Kidney epithelial cell (primary cell): Measurements from ENCODE around the gene RIPOR3. TPM values are rescaled to one million over a fixed set of nuclear protein-coding genes. Genes with fewer than 3 reads are reported as not detected.

ENCODE experiments used
- DNase-seq: peaks from one replicate; pipeline ENCODE4 v3.0.0-alpha.2; 2010; ENCODE audit warnings: low read depth
- H3K27me3 ChIP-seq: 2 replicates; pipeline ENCODE4 v1.6.0; 2011; ENCODE audit warnings: low read length; ENCODE audit not compliant: control insufficient read depth, insufficient read depth
- H3K36me3 ChIP-seq: 2 replicates; pipeline ENCODE4 v1.5.1; 2011; ENCODE audit warnings: low read length; ENCODE audit not compliant: control insufficient read depth, insufficient read depth
- H3K4me3 ChIP-seq: 2 replicates; pipeline ENCODE4 v1.5.1; 2011; ENCODE audit warnings: low read depth, mild to moderate bottlenecking, control low read depth, low read length
- total RNA-seq: library from RNA; depleted of rRNA; stranded (reverse); fragments of >200 nt; gene quantifications from 2 replicates; pipeline ENCODE4 v1.2.3, GENCODE V29; 2015
- TF ChIP-seq, protein P1 (sequence below): IDR thresholded peaks from 2 replicates; pipeline ENCODE4 v1.5.1; 2011; ENCODE audit warnings: mild to moderate bottlenecking, moderate library complexity, low read length, control low read depth, inconsistent platforms; ENCODE audit not compliant: insufficient read depth, poor library complexity, severe bottlenecking

Gene RIPOR3
- total RNA-seq, 1 donor from 2014 or later: 0.08 TPM

DNA sequence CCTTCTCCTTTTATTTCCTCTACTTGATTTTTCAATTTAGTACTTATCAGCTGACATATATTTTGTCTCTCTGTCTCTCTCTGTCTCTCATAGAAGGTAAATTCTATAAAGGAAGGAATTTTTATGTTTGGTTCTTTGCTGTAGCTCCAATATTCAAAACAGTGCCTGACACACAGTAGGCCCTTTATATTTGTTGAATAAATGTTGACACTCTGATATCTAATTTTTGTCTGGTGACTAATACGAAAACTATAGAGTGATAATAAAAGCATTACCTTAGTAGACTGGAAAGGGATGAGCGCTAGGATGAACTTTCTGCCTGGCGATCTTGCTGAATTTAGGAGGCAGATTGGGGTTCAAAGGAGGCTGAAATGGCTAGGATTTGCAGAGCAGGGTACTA lies 138.4 kb downstream of the RIPOR3 start:
- H3K4me3 ChIP-seq: no peak overlapping the region
- DNase-seq: no peak
- H3K27me3 ChIP-seq: no peaks in the 10 kb centered on the region
- TF ChIP-seq, protein P1, sequence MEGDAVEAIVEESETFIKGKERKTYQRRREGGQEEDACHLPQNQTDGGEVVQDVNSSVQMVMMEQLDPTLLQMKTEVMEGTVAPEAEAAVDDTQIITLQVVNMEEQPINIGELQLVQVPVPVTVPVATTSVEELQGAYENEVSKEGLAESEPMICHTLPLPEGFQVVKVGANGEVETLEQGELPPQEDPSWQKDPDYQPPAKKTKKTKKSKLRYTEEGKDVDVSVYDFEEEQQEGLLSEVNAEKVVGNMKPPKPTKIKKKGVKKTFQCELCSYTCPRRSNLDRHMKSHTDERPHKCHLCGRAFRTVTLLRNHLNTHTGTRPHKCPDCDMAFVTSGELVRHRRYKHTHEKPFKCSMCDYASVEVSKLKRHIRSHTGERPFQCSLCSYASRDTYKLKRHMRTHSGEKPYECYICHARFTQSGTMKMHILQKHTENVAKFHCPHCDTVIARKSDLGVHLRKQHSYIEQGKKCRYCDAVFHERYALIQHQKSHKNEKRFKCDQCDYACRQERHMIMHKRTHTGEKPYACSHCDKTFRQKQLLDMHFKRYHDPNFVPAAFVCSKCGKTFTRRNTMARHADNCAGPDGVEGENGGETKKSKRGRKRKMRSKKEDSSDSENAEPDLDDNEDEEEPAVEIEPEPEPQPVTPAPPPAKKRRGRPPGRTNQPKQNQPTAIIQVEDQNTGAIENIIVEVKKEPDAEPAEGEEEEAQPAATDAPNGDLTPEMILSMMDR: no peak
- no peaks in the 10 kb centered on the region for H3K36me3 ChIP-seq

DNA sequence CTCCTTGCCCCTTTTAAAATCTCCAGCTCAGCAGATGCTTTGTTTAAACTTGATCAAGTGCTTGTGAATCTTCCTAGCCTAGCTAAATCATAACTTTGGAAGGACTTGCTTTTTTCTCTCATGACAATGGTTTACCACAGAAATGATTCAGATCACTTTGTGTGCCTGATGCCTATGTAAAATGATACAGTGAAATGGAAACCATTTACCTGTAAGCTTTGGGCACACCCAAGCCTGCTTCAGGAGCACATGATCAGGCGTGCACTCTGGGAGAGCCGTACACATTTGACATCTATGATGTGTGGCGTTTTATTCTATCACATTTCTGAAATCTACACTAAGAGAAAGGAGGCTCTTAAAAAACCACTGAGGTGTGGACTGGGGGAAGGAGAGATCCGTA lies 140.1 kb downstream of the RIPOR3 start:
- H3K4me3 ChIP-seq: no peak overlapping the region
- no peaks in the 10 kb centered on the region for H3K27me3 ChIP-seq
- TF ChIP-seq, protein P1: no peak
- H3K36me3 ChIP-seq: no peaks in the 10 kb centered on the region
- no peak for DNase-seq

DNA sequence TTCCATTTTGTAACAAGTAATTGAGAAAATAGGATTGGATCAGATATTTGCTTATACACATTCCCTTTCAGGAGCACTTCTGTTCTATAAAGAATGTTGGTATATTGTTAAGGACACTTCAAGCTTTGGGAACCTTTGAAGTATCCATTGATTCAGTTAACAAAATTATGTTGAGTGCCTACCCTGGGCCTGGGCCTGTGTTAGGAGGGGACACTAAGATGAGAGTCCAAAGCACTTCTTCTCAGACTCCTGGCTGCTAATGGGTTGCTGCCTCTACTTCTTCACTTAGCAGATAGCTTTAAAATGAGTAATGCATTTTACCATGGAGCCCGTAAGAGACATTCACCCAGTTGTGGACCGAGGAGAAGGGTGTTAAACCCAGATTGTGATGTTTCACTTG lies 140.8 kb downstream of the RIPOR3 start:
- H3K36me3 ChIP-seq: no peaks in the 10 kb centered on the region
- no peak overlapping the region for H3K4me3 ChIP-seq
- no peak for DNase-seq
- TF ChIP-seq, protein P1: no peak
- H3K27me3 ChIP-seq: no peaks in the 10 kb centered on the region

DNA sequence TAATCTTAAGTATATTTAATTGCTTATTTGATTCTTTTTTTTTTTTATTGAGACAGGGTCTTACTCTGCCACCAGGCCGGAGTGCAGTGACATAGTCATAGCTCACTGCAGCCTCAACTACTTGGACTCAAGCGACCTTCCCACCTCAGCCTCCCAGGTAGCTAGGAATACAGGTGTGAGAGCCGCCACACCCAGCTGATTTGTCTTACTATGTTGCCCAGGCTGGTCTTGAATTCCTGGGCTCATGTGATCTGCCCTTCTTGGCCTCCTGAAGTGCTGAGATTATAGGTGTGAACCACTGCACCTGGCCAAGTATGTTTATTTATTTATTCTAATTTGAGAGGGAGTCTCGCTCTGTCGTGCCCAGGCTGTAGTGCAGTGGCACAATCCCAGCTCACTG lies 142.9 kb downstream of the RIPOR3 start:
- DNase-seq: no peak
- Histone ChIP-seq H3K4me3 (no peak overlapping the region), H3K36me3 (no peaks in the 10 kb centered on the region), H3K27me3 (no peaks in the 10 kb centered on the region)
- TF ChIP-seq, protein P1: no peak

DNA sequence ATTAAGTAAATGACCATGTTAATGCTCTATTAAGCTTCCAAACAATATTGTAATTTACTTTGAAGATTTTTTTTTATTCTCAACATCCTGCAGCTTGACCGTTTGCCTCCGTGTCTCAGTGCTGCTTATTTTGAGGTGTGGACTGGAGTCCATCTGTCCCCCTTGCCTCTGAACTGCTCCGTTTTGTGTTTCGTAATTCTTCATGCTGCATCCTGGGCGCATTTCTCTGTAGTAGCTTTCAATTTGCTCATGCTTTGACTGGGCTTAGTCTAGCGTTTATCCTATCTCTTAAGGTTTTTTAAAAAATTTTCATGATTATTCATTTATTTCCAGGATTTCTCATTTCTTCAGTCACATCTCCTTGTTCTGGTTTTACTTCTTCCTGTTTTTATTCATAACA lies 143.4 kb downstream of the RIPOR3 start:
- no peaks in the 10 kb centered on the region for H3K27me3 ChIP-seq
- DNase-seq: no peak
- H3K4me3 ChIP-seq: no peak overlapping the region
- no peaks in the 10 kb centered on the region for H3K36me3 ChIP-seq
- TF ChIP-seq, protein P1: no peak

DNA sequence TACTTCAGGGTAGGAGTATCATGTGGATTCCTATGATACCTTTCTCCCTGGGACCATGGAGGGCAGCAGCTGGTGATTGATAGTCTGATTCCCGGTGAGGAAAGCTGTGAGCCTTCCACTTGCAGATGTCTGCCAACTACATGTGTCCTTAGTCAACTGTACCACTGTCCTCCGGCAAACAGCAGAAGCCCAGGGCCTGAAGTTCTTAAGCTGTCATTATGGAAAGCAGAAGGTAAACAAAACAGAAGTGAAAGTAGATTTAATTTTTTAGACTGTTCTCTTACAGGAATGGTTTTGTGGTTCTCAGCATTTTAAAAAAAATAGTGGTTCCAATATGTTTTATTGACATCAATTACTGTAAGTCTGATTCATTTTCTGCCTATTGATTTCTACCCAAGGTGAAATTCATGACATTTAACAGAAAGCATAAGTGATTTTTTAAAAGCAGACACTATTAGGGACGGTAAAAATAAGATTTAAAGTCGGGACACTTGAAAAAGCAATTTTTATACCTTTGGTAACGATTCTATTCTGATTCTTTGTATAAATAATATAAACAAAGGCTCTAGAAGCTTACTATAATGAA lies 144.5 kb downstream of the RIPOR3 start:
- no peak for DNase-seq
- TF ChIP-seq, protein P1: no peak
- Histone ChIP-seq H3K36me3 (no peaks in the 10 kb centered on the region), H3K27me3 (no peaks in the 10 kb centered on the region), H3K4me3 (no peak overlapping the region)
